Subcutaneous adipose tissue (tissue), 4 donors: Measurements from ENCODE around the gene TMEM184B. TPM values are rescaled to one million over a fixed set of nuclear protein-coding genes. Genes with fewer than 3 reads are reported as not detected.

Experiments used
- CTCF ChIP-seq: fragments of 450-650 bp; IDR thresholded peaks from one replicate; pipeline ENCODE4 v1.5.1; 2016; ENCODE audit warnings: low read depth, mild to moderate bottlenecking, control low read depth, antibody characterized with exemption, moderate library complexity
- total RNA-seq, 4 donors: library from RNA; depleted of rRNA; stranded (reverse); fragments of >200 nt; gene quantifications; one replicate each; pipeline ENCODE4 v1.1.0, GENCODE V29; 2016

Gene TMEM184B
- total RNA-seq, 4 donors from 2014 or later, result 23.6 to 105 (median 41.4) TPM

- TF ChIP-seq CTCF, result no peak
Measured at GRCh38 chr22:38233427-38233826, 39.4 kb downstream of the TMEM184B start.

- TF ChIP-seq CTCF, result no peak
Measured at GRCh38 chr22:38232196-38232595, 40.6 kb downstream of the TMEM184B start.

- TF ChIP-seq CTCF, result no peak
Measured at GRCh38 chr22:38230916-38231315, 41.9 kb downstream of the TMEM184B start.

- no peak for TF ChIP-seq CTCF
Measured at GRCh38 chr22:38230108-38230825, 42.5 kb downstream of the TMEM184B start.

- no peak for TF ChIP-seq CTCF
Measured at GRCh38 chr22:38228873-38229740, 43.7 kb downstream of the TMEM184B start.

GRCh38 chr22:38228326-38228872 lies 44.4 kb downstream of the TMEM184B start:
- no peak for TF ChIP-seq CTCF
